Measurements from ENCODE around the gene HIPK4. TPM values are rescaled to one million over a fixed set of nuclear protein-coding genes. Genes with fewer than 3 reads are reported as not detected.
A peak's percentile ranks its signal among the peaks of the same experiment; 100 is the strongest.

Gene HIPK4
- total and polyA plus RNA-seq, 9 of the 15 experiments (the other 6 are each of a cell fraction or from before 2014, with no cell fraction given): 0.06 to 0.09 TPM; not detected in 7

GRCh38 chr19:40331052-40331451 lies 58.9 kb downstream of the HIPK4 start:
- ChIA-PET POLR2A (interaction anchor here (0.5 to 1.0 kb wide), 2 partner anchors 9 to 149 kb away, joined by 3 to 4 read pairs; no protein-coding TSS in a partner anchor), CTCF (ENCODE audit: low intra/inter-chr PET ratio) (no interaction called here)
- in situ Hi-C loops (cut with MboI) (no loop called here), intact Hi-C loops (cut with micrococcal nuclease) (no loop called here)
- peaks cover 0 to 9% of the 10 kb centered on the region in 2 experiments; a peak in 2 of 5 replicates for H3K4me1 ChIP-seq (replicated peaks in 1 of 2; ENCODE audit: control insufficient read depth in 2 of 2, insufficient read depth in 2 of 2, low read length in 2 of 2)
- WGBS (ENCODE audit: insufficient coverage, low coverage, missing lambda C conversion rate): 42% methylated on average over 5 of the region's 5 CpGs
- no peaks in the 10 kb centered on the region for H3K79me2 ChIP-seq (ENCODE audit: control insufficient read depth, insufficient read depth, low read length)
- no peak overlapping the region for H3K27ac ChIP-seq (ENCODE audit: extremely low read depth, low read depth, low read length)
- no peaks in the 10 kb centered on the region for H3K9me3 ChIP-seq (replicated peaks; ENCODE audit: control insufficient read depth, insufficient read depth, low read depth, low read length)
- H4K20me1 ChIP-seq (replicated peaks; ENCODE audit: control insufficient read depth, insufficient read depth, low read length): no peaks in the 10 kb centered on the region
- peaks cover 79% of the 10 kb centered on the region for H3K36me3 ChIP-seq (ENCODE audit: control insufficient read depth, insufficient read depth, low read length)
- DNase-seq (ENCODE audit: extremely low read depth in 1 of 4, low spot score in 3 of 4): no peak
- no peaks in the 10 kb centered on the region for H3K27me3 ChIP-seq (ENCODE audit: control insufficient read depth in 2 of 2, insufficient read depth in 2 of 2, low read length in 2 of 2)
- H2AFZ ChIP-seq (ENCODE audit: low read depth, low read length): no peak overlapping the region
- H3K4me3 ChIP-seq: no peak overlapping the region
- BruUV-seq (replicated peaks): no TSS peak
- H3K9ac ChIP-seq (ENCODE audit: insufficient read depth in 1 of 2, low read depth in 2 of 2, low read length in 2 of 2): no peak overlapping the region; a peak in 1 of 4 replicates
- FAIRE-seq: no peak
- TF ChIP-seq HCFC1 (IDR thresholded peaks at IDR 0.05; ENCODE audit: low read depth, low read length) (no peak), ZBTB8A (IDR thresholded peaks at IDR 0.05; ENCODE audit: partially characterized antibody) (no peak), ASH1L (IDR thresholded peaks at IDR 0.05; ENCODE audit: borderline replicate concordance, low read depth, partially characterized antibody) (no peak), POLR2AphosphoS2 (IDR thresholded peaks at IDR 0.05; ENCODE audit: low read length) (no peak), ZNF785 (CRISPR knock-in tag; IDR thresholded peaks at IDR 0.05) (no peak), CEBPG (CRISPR knock-in tag; IDR thresholded peaks at IDR 0.05) (no peak), CEBPG (tag; conservative IDR thresholded peaks at IDR 0.05 in 1 of 2, IDR thresholded peaks at IDR 0.05 in 1 of 2) (peak; percentile 34 to 93; a peak in 3 of 4 replicates), IRF2 (CRISPR knock-in tag; IDR thresholded peaks at IDR 0.05) (no peak), ZFP91 (CRISPR knock-in tag; IDR thresholded peaks at IDR 0.05) (no peak), RBM25 (IDR thresholded peaks at IDR 0.05; ENCODE audit: low read depth, low read length, severe bottlenecking) (no peak), KLF13 (tag; IDR thresholded peaks at IDR 0.05; ENCODE audit: borderline replicate concordance, low read depth) (no peak), EHMT2 (IDR thresholded peaks at IDR 0.05) (no peak), ERF (CRISPR knock-in tag; IDR thresholded peaks at IDR 0.05) (no peak), ZEB2 (IDR thresholded peaks at IDR 0.05) (no peak), CEBPB (tag; IDR thresholded peaks at IDR 0.05) (peak; percentile 86), MAFG (tag; conservative IDR thresholded peaks at IDR 0.05) (no peak)
- TF ChIP-seq, protein P1, sequence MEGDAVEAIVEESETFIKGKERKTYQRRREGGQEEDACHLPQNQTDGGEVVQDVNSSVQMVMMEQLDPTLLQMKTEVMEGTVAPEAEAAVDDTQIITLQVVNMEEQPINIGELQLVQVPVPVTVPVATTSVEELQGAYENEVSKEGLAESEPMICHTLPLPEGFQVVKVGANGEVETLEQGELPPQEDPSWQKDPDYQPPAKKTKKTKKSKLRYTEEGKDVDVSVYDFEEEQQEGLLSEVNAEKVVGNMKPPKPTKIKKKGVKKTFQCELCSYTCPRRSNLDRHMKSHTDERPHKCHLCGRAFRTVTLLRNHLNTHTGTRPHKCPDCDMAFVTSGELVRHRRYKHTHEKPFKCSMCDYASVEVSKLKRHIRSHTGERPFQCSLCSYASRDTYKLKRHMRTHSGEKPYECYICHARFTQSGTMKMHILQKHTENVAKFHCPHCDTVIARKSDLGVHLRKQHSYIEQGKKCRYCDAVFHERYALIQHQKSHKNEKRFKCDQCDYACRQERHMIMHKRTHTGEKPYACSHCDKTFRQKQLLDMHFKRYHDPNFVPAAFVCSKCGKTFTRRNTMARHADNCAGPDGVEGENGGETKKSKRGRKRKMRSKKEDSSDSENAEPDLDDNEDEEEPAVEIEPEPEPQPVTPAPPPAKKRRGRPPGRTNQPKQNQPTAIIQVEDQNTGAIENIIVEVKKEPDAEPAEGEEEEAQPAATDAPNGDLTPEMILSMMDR (IDR thresholded peaks at IDR 0.05 in 2 of 3, conservative IDR thresholded peaks at IDR 0.05 in 1 of 3; ENCODE audit: insufficient read depth in 2 of 3, low read depth in 1 of 3, low read length in 3 of 3): no peak
- H3K9me1 ChIP-seq (ENCODE audit: control insufficient read depth, insufficient read depth, low read length): no peaks in the 10 kb centered on the region
- no peak overlapping the region for H3K4me2 ChIP-seq (ENCODE audit: insufficient read depth, low read length)
- ATAC-seq: no peak

Measured in K562 (cell line).